Loucy (cell line): ENCODE measurements around the gene KRT16.

Experiments
- CTCF ChIP-seq: fragments of 200-600 bp; sonication (generic); conservative IDR thresholded peaks from 2 replicates; pipeline ENCODE4 v1.5.1; 2014; ENCODE audit warnings: mild to moderate bottlenecking, antibody characterized with exemption, low read length
- EZH2phosphoT487 ChIP-seq: fragments of 200-600 bp; IDR thresholded peaks from 2 replicates; pipeline ENCODE4 v1.6.1; 2018; ENCODE audit warnings: antibody characterized with exemption, mild to moderate bottlenecking, moderate library complexity, borderline replicate concordance

GRCh38 chr17:41653892-41654677 is 41.5 kb upstream of the KRT16 start:
- no peak for TF ChIP-seq CTCF
- TF ChIP-seq EZH2phosphoT487 = no peak
